Ureter (tissue), 1 donor: Measurements from ENCODE around the gene KLHL10. TPM values are rescaled to one million over a fixed set of nuclear protein-coding genes. Genes with fewer than 3 reads are reported as not detected.

ENCODE experiments used
- DNase-seq: peaks from one replicate; pipeline ENCODE4 v3.0.0-alpha.2; 2020; ENCODE audit warnings: low spot score
- total RNA-seq: library from RNA; stranded (reverse); gene quantifications from one replicate; pipeline ENCODE4 v1.2.4, GENCODE V29; 2023
- donor health status: DM: yes; HTN: yes; CAD: no.

KLHL10 gene
- total RNA-seq, 1 donor from 2014 or later: 0.44 TPM

GRCh38 chr17:41894791-41895331 is 57.2 kb downstream of the KLHL10 start:
- no peak for DNase-seq

- DNase-seq: no peak
These were observed 58.0 kb downstream of the KLHL10 start for GRCh38 chr17:41895617-41896016.

- DNase-seq: no peak
These were observed 59.1 kb downstream of the KLHL10 start for GRCh38 chr17:41896726-41897125.

Other genes starting within 250 kb of the KLHL10 start
- 0.73 TPM for gene KRT16, start 225.1 kb upstream of the KLHL10 start, total RNA-seq
- gene KRT17, start 213.2 kb upstream of the KLHL10 start, total RNA-seq: 223 TPM
- 1,012 TPM for gene EIF1, start 148.9 kb upstream of the KLHL10 start, total RNA-seq
- not detected for gene GAST, start 125.5 kb upstream of the KLHL10 start, total RNA-seq
- gene HAP1, start 103.2 kb upstream of the KLHL10 start, total RNA-seq: 0.47 TPM
- gene JUP, start 51.1 kb upstream of the KLHL10 start, total RNA-seq: 277 TPM
- gene P3H4, start 25.9 kb upstream of the KLHL10 start, total RNA-seq: 7.8 TPM
- gene FKBP10, start 24.8 kb upstream of the KLHL10 start, total RNA-seq: 42.0 TPM
- 36.3 TPM for gene NT5C3B, start 1.6 kb upstream of the KLHL10 start, total RNA-seq
- 15.6 TPM for gene KLHL11, start 27.6 kb downstream of the KLHL10 start, total RNA-seq
- 94.2 TPM for gene ACLY, start 81.1 kb downstream of the KLHL10 start, total RNA-seq
- gene ODAD4, start 92.8 kb downstream of the KLHL10 start, total RNA-seq: 0.75 TPM
- gene CNP, start 129.0 kb downstream of the KLHL10 start, total RNA-seq: 45.7 TPM
- 111 TPM for gene DNAJC7, start 179.6 kb downstream of the KLHL10 start, total RNA-seq
- 20.8 TPM for gene NKIRAS2, start 182.3 kb downstream of the KLHL10 start, total RNA-seq
- 1.9 TPM for gene C17orf113, start 212.8 kb downstream of the KLHL10 start, total RNA-seq